OCI-LY3 (cell line): ENCODE results near the gene FCN2.

Experiments
- H2AFZ ChIP-seq: fragments of 200-600, 300-600 bp; shearing (Covaris generic); 2 replicates; pipeline ENCODE4 v1.6.0; 2014; ENCODE audit warnings: antibody characterized with exemption, low read depth, low read length
- H3K27ac ChIP-seq: fragments of 200-600, 300-600 bp; sonication (generic); 2 replicates; pipeline ENCODE4 v1.5.1; 2014; ENCODE audit warnings: mild to moderate bottlenecking, low read length, moderate library complexity, mixed read lengths
- H3K27me3 ChIP-seq: fragments of 200-600, 300-600 bp; sonication (generic); 2 replicates; pipeline ENCODE4 v1.6.1; 2014; ENCODE audit warnings: low read depth, low read length, mixed read lengths
- H3K36me3 ChIP-seq: fragments of 200-600, 300-600 bp; sonication (generic); replicated peaks from 2 replicates; pipeline ENCODE3; 2014; ENCODE audit warnings: low read depth, low read length, mixed read lengths
- H3K4me1 ChIP-seq: fragments of 300-600, 200-600 bp; sonication (generic); 2 replicates; pipeline ENCODE4 v1.6.1; 2014; ENCODE audit warnings: low read length, mixed read lengths
- H3K4me2 ChIP-seq: fragments of 200-600, 300-600 bp; sonication (generic); 2 replicates; pipeline ENCODE4 v1.6.1; 2014; ENCODE audit warnings: low read length, mixed read lengths
- H3K4me3 ChIP-seq: fragments of 300-600, 200-600 bp; sonication (generic); 2 replicates; pipeline ENCODE4 v1.5.1; 2014; ENCODE audit warnings: antibody characterized with exemption, mild to moderate bottlenecking, low read length, moderate library complexity
- H3K79me2 ChIP-seq: fragments of 300-600, 200-600 bp; shearing (Covaris generic); 2 replicates; pipeline ENCODE4 v1.6.1; 2014; ENCODE audit warnings: mild to moderate bottlenecking, low read length, mixed read lengths
- H3K9ac ChIP-seq: fragments of 300-600, 200-600 bp; shearing (Covaris generic); 2 replicates; pipeline ENCODE4 v1.6.0; 2014; ENCODE audit warnings: mild to moderate bottlenecking, low read length, moderate library complexity
- H3K9me3 ChIP-seq: fragments of 200-600, 300-600 bp; shearing (Covaris generic); 2 replicates; pipeline ENCODE4 v1.6.1; 2014; ENCODE audit warnings: low read length, mixed read lengths; ENCODE audit not compliant: insufficient read depth
- H4K20me1 ChIP-seq: fragments of 200-600, 300-600 bp; sonication (generic); 2 replicates; pipeline ENCODE4 v1.6.1; 2016; ENCODE audit warnings: low read length, mixed read lengths; ENCODE audit not compliant: insufficient read depth
- CTCF ChIP-seq: fragments of 200-600, 300-600 bp; sonication (generic); IDR thresholded peaks from 2 replicates; pipeline ENCODE4 v1.5.1; 2014; ENCODE audit warnings: antibody characterized with exemption, low read length, low read depth
- EZH2phosphoT487 ChIP-seq: fragments of 200-600 bp; shearing (Covaris generic); IDR thresholded peaks from 2 replicates; pipeline ENCODE4 v1.6.1; 2018; ENCODE audit warnings: antibody characterized with exemption, mixed run types, low read depth

Gene FCN2

DNA sequence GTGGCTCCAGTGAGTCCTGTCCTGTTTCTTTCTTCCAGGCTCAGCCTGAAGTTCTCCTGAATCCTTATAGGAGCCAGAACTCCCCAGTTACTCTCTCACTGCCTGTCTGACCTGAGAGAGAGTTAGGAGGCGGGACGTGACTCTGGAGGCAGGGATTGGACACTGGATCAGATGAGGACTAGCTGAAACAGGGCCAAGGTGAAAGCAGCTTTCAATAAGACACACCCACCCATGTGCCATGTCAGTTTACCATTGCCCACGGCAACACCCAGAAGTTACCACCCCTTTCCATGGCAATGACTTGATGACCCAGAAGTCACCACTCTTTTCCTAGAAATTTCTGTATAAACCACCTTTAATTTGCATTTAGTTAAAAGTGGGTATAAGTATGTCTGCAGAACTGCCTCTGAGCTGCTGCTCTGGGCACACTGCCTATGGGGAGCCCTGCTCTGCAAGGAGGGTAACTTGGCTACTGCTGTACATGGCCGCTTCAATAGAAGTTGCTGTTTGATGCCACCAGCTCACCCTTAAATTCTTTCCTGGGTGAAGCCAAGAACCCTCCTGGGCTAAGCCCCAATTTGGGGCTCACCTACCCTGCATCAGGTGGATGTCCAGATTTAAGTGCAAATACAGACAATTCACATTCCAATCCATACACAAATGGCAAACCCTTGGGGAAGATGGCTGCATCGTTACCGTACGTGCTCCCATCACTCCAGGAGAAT is 13.7 kb downstream of the FCN2 start:
- Histone ChIP-seq H3K36me3 (no peaks in the 10 kb centered on the region), H3K27ac (no peak overlapping the region), H3K27me3 (no peaks in the 10 kb centered on the region), H3K4me2 (no peak overlapping the region), H3K9ac (no peak overlapping the region), H4K20me1 (no peaks in the 10 kb centered on the region), H3K4me1 (no peaks in the 10 kb centered on the region), H3K9me3 (peaks cover 15% of the 10 kb centered on the region), H2AFZ (no peak overlapping the region), H3K4me3 (no peak overlapping the region), H3K79me2 (no peaks in the 10 kb centered on the region)
- TF ChIP-seq EZH2phosphoT487: no peak
- TF ChIP-seq CTCF: no peak

GRCh38 chr9:134895097-134895496 is 14.5 kb downstream of the FCN2 start:
- Histone ChIP-seq H3K36me3 (peaks cover 3% of the 10 kb centered on the region), H2AFZ (no peak overlapping the region), H4K20me1 (no peaks in the 10 kb centered on the region), H3K79me2 (no peaks in the 10 kb centered on the region), H3K27me3 (no peaks in the 10 kb centered on the region), H3K27ac (no peak overlapping the region), H3K9me3 (peaks cover 23% of the 10 kb centered on the region), H3K4me2 (no peak overlapping the region), H3K9ac (no peak overlapping the region), H3K4me1 (no peaks in the 10 kb centered on the region), H3K4me3 (no peak overlapping the region)
- TF ChIP-seq CTCF (no peak), EZH2phosphoT487 (no peak)

GRCh38 chr9:134895567-134895907 is 14.9 kb downstream of the FCN2 start:
- TF ChIP-seq CTCF (no peak), EZH2phosphoT487 (no peak)
- H3K4me3 ChIP-seq: no peak overlapping the region
- H3K36me3 ChIP-seq: peaks cover 3% of the 10 kb centered on the region
- H4K20me1 ChIP-seq: no peaks in the 10 kb centered on the region
- H3K4me1 ChIP-seq: no peaks in the 10 kb centered on the region
- no peak overlapping the region for H3K9ac ChIP-seq
- no peaks in the 10 kb centered on the region for H3K79me2 ChIP-seq
- H3K27me3 ChIP-seq: no peaks in the 10 kb centered on the region
- no peak overlapping the region for H3K4me2 ChIP-seq
- H2AFZ ChIP-seq: no peak overlapping the region
- peaks cover 25% of the 10 kb centered on the region for H3K9me3 ChIP-seq
- no peak overlapping the region for H3K27ac ChIP-seq

DNA sequence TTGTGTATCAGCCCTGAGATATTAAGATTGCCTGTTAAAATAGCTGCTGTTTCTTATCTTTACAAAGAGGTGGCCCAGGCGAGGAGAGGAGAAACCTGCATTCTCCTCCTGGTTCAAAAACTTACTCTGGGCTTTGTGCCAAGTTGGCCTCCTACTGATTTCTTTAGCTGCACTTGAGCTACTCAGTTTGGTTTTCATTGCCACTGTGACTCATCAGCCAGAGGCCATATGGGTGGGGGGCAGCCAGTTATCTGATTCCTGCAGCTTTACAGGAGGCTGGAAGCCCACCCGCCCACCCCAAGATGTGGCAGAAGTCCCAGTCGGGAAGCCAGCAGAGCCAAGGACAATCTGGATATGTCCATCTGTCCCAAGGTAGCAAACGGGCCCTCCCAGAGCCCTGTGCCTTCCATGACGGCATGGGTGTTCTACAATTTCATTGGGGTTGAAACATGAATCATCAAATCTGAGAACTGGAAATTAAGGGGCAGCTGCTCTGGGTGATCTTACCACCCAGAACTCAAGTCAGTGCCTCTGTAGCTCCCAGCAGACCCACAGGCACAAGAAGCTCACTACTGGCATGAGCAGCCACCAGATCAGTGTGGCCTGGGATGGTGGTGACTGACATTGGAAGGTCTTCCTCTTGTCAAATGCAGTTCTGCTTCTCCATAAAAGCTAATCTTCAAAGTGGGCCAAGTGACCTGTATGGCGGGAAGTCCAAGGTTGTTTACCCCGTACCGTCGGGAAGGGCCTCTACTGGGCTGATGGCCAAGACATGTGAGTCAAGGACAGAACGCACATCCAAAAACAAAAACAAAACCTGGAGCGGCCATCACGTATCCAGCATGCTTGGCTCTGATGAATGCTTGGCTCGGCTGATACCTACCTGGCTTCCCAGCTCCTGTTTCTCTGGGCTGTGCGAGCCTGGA is 15.6 kb downstream of the FCN2 start:
- Histone ChIP-seq H3K4me3 (no peak overlapping the region), H3K79me2 (no peaks in the 10 kb centered on the region), H3K9ac (no peak overlapping the region), H2AFZ (no peak overlapping the region), H3K27ac (no peak overlapping the region), H3K4me2 (no peak overlapping the region), H3K36me3 (peaks cover 3% of the 10 kb centered on the region), H3K27me3 (no peaks in the 10 kb centered on the region), H4K20me1 (no peaks in the 10 kb centered on the region), H3K9me3 (peaks cover 25% of the 10 kb centered on the region), H3K4me1 (no peaks in the 10 kb centered on the region)
- TF ChIP-seq CTCF (no peak), EZH2phosphoT487 (no peak)
